Stimulated activated CD8-positive, alpha-beta memory T cell treated with anti-CD3 and anti-CD28 coated beads, Interleukin-15, amount 100 ng/mL, for 1 hour (primary cell): Measurements from ENCODE around the gene C3.
"Not testable (repeated sequence)": the region's sequence is repeated elsewhere in the genome, so short reads cannot be mapped to it uniquely, and the experiment has no call there.

ENCODE experiments used
- DNase-seq: peaks from one replicate; pipeline ENCODE4 v3.0.0-alpha.2; 2020; ENCODE audit warnings: low read depth

Gene C3

DNA sequence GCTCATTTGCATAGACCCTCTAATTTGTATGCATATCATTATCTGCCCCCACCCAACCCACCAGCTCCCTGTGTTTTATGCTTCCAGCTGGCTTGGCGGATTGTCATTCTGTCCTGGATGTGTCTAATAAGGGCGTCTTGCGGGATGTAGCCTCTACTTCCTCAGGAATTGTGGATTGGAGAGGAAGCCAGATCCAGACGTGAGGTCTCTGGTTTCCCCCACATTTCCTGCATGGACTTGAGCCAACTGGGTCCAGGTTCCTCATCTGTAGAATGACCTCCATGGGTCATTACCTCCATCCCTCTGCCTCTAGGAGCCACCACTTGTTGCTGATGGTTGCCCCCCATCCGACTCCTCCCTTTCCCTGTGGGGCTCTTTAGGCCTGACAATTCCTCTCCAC, 57.7 kb downstream of the C3 start:
- no peak for DNase-seq

DNA sequence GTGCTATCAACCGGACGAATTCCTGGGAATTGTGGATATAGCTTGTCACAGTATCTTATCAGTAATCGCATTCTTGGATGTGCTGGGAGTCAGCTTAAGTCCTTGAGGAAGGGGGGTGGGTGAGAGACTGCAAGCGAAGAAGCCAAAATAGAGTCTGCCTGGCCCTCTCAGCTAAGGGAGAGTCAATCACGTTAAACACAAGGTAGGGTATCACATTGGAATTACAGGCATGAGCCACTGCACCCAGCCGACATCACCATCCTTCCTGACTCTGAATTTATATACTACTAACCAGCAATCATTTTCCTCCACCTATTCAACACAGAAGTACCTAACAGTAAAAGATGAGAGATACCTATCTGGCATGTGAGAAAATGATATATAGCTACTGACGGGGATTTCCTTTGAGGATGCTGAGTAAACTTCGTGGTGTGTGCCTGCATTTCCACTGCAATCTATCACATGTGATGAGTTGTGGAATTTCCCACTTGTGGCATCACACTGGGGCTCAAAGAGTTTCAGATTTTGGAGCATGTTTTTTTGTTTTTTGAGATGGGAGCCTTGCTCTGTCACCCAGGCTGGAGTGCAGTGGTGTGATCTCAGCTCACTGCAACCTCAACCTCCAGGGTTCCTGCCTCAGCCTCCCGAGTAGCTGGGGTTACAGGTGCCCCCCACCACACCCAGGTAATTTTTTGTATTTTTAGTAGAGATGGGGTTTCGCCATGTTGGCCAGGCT, 58.8 kb downstream of the C3 start:
- DNase-seq: not testable (repeated sequence)

DNA sequence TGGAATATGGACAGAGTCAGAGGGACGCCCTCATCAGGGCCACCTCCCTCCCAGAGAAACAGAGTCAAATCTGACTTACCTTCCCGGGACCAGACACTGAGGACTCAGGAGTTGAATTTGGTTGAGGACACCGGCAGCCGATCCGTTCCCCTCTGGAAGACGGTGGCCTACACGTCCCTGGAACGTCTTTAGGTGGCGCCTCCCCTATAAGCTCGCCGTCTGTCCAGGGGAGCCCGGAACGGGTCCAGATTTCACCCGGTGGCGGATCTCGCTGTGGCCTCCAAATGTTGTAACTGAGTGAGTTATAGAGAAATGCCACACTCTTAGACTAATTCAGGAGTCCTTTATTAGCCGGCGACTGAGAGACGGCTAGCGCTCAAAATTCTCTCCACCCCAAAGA, 59.5 kb downstream of the C3 start:
- DNase-seq: no peak

GRCh38 chr19:6656390-6656789, 64.1 kb downstream of the C3 start:
- DNase-seq: not testable (repeated sequence)

GRCh38 chr19:6654347-6655310, 65.8 kb downstream of the C3 start:
- no peak for DNase-seq

DNA sequence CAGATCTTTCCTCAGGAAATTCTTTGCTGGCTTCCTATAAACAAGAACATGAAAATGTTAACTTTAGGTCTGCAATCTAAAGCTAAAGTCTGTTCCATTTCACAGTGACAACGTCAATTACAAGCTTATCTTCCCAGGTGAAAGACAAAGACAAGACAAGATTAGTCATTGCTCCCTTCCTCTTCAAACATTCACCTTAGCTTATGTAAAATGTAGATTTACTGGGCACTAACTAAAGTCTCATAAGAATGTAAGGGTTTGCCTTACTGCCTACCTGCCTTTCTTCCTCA, 67.7 kb downstream of the C3 start:
- DNase-seq: no peak

GRCh38 chr19:6651965-6652804, 68.3 kb downstream of the C3 start:
- no peak for DNase-seq

DNA sequence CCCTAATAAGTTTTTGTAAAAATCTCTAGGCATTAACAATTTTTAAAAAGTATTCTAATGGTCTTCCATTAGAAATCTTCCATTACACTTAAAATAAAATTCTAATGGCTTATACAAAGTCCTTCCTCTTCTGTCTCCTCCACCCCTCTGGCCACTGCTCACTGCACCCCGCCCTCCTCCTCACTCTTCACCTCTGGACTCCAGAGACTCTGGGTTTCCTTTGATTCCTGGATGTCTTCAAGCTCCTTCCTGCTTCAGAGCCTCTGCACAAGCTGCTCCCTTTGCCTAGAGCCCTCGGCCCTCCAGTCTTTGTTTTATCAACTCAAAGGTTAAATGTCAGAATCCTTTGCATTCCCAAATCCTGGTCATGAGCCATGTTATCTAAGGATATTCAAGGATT, 71.3 kb downstream of the C3 start:
- DNase-seq: no peak

GRCh38 chr19:6648141-6648715, 72.2 kb downstream of the C3 start:
- no peak for DNase-seq

DNA sequence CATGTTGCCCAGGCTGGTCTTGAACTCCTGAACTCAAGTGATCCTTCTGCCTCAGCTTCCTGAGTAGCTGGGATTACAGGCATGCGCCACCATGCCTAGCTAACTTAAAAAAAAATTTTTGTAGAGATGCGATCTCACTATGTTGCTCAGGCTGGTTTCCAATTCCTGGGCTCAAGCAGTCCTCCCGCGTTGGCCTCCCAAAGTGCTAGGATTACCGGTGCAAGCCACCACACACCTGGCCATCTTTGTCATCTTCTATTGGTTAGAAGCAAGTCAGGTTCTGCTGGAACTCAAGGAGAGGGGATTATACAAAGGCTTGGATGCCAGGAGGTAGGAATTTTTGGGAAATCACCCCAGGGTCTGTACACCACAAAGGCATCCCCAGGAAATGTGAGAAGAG, 75.7 kb downstream of the C3 start:
- no peak for DNase-seq

- not testable (repeated sequence) for DNase-seq
Observed at GRCh38 chr19:6640333-6640732, 80.1 kb downstream of the C3 start.

GRCh38 chr19:6639439-6639838, 81.0 kb downstream of the C3 start:
- DNase-seq: no peak

DNA sequence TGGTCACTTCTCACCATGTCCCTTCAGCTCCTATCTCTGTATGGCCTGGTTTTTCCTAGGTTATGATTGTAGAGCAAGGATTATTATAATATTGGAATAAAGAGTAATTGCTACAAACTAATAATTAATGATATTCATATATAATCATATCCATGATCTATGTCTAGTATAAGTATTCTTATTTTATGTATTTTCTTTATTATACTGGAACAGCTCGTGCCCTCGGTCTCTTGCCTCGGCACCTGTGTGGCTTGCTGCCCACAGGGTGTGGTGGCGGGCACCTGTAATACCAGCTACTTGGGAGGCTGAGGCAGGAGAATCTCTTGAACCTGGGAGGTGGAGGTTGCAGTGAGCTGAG, 87.0 kb downstream of the C3 start:
- not testable (repeated sequence) for DNase-seq

DNA sequence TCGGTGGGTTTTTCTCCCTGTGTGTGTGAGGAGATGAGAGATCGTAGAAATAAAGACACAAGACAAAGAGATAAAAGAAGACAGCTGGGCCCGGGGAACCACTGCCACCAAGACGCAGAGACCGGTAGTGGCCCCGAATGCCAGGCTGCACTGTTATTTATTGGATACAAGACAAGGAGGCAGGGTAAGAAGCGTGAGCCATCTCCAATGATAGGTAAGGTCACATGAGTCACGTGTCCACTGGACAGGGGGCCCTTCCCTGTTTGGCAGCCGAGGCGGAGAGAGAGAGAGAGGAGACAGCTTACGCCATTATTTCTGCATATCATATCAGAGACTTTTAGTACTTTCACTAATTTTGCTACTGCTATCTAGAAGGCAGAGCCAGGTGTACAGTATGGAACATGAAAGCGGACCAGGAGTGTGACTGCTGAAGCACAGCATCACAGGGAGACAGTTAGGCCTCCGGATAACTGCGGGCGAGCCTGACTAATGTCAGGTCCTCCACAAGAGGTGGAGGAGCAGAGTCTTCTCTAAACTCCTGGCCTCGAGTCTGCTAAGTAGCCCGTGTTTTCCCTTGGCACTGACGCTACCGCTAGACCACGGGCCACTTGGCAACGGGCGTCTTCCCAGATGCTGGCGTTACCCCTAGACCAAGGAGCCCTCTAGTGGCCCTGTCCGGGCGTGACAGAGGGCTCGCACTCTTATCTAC, 87.5 kb downstream of the C3 start:
- DNase-seq: not testable (repeated sequence)

GRCh38 chr19:6632002-6632621, 88.3 kb downstream of the C3 start:
- peak; percentile 78 for DNase-seq
